IPS-20b (cell line): ENCODE measurements around the gene FAM184B.

Source experiments
- H3K27ac ChIP-seq: one replicate; pipeline ENCODE4 v1.5.1; 2013; ENCODE audit warnings: low read length
- H3K27me3 ChIP-seq: 2 replicates; pipeline ENCODE4 v1.6.1; 2013; ENCODE audit warnings: mild to moderate bottlenecking, low read length, inconsistent platforms; ENCODE audit not compliant: insufficient read depth
- H3K36me3 ChIP-seq: 2 replicates; pipeline ENCODE4 v1.6.1; 2013; ENCODE audit warnings: low read depth, mild to moderate bottlenecking, inconsistent platforms, low read length, moderate library complexity; ENCODE audit not compliant: insufficient read depth
- H3K4me1 ChIP-seq: 2 replicates; pipeline ENCODE4 v1.6.1; 2013; ENCODE audit warnings: mild to moderate bottlenecking, control low read depth, inconsistent platforms, low read length, moderate library complexity; ENCODE audit not compliant: insufficient read depth
- H3K4me3 ChIP-seq: 2 replicates; pipeline ENCODE4 v1.5.1; 2013; ENCODE audit warnings: mild to moderate bottlenecking, low read length, inconsistent platforms
- H3K9ac ChIP-seq: 2 replicates; pipeline ENCODE4 v1.6.1; 2013; ENCODE audit warnings: low read depth, mild to moderate bottlenecking, inconsistent platforms, low read length, moderate library complexity
- H3K9me3 ChIP-seq: 2 replicates; pipeline ENCODE4 v1.6.1; 2013; ENCODE audit warnings: mild to moderate bottlenecking, low read depth, low read length, inconsistent platforms; ENCODE audit not compliant: insufficient read depth

The FAM184B gene

DNA sequence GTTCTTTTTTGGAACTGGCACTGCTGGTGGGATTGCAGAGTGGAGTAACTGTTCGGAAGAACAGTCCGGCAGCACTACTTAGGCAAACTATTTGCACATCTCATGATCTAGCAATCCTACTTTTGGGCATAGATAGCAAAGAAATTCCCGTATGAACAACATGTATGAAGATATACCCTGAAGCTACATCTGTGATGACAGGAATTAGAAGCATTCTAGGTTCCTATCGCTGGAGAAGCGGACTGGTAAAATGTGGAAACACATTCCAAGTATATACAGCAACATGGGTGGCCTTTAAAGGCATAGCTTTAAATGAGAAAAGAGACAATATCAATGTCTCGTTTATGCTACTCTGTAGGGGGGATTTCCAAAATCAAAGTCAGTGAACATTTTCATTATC is 26.0 kb upstream of the FAM184B start:
- H3K9me3 ChIP-seq = no peaks in the 10 kb centered on the region
- peak overlapping the region; percentile 57; the same call in 1 of the 2 replicates for H3K9ac ChIP-seq
- no peaks in the 10 kb centered on the region for H3K27me3 ChIP-seq
- H3K4me1 ChIP-seq = peaks cover 18% of the 10 kb centered on the region
- peaks cover 50% of the 10 kb centered on the region for H3K36me3 ChIP-seq
- peak overlapping the region; percentile 99 for H3K4me3 ChIP-seq
- no peak overlapping the region for H3K27ac ChIP-seq

- Histone ChIP-seq H3K36me3 (peaks cover 66% of the 10 kb centered on the region), H3K4me1 (peaks cover 18% of the 10 kb centered on the region), H3K9ac (no peak overlapping the region), H3K27me3 (no peaks in the 10 kb centered on the region), H3K9me3 (no peaks in the 10 kb centered on the region), H3K27ac (no peak overlapping the region), H3K4me3 (no peak overlapping the region)
These were observed 24.2 kb upstream of the FAM184B start for GRCh38 chr4:17805580-17806155.

DNA sequence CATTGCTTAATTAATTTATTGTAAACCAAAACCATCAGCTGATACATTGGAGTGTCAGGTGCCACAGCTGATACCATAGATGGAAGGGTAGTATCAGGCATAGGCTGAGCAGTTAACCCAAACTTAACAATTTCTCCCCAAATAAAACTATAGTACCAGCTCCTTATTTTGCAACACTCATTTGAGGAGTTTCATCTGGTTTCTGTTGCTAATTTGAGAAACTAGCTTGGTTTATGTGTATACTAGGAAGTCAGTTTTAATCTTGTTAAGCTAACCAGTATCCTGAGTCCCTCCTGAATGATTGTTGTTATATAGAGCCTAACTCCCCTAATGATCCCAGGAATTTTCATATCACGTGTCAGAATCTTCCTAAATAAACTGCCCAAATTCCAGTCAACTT is 16.4 kb upstream of the FAM184B start:
- H3K4me3 ChIP-seq = no peak overlapping the region
- H3K27ac ChIP-seq = no peak overlapping the region
- no peaks in the 10 kb centered on the region for H3K9me3 ChIP-seq
- no peaks in the 10 kb centered on the region for H3K4me1 ChIP-seq
- no peak overlapping the region for H3K9ac ChIP-seq
- H3K36me3 ChIP-seq = peaks cover 36% of the 10 kb centered on the region
- no peaks in the 10 kb centered on the region for H3K27me3 ChIP-seq

- Histone ChIP-seq H3K27ac (no peak overlapping the region), H3K4me1 (no peaks in the 10 kb centered on the region), H3K36me3 (peaks cover 11% of the 10 kb centered on the region; the same call in 1 of the 2 replicates)
These were observed 13.3 kb upstream of the FAM184B start for GRCh38 chr4:17794730-17795129.

GRCh38 chr4:17788956-17789355 is 7.5 kb upstream of the FAM184B start:
- H3K27ac ChIP-seq = no peak overlapping the region
- 0 out of 2 replicates have a peak, but pooled peaks cover 3% of the 10 kb centered on the region for H3K9me3 ChIP-seq
- no peak overlapping the region for H3K9ac ChIP-seq
- no peak overlapping the region for H3K4me3 ChIP-seq
- H3K4me1 ChIP-seq = no peaks in the 10 kb centered on the region
- peaks cover 4% of the 10 kb centered on the region; the same call in 1 of the 2 replicates for H3K36me3 ChIP-seq
- H3K27me3 ChIP-seq = no peaks in the 10 kb centered on the region

More at GRCh38 chr4:17794730-17795129, 13.3 kb upstream of the FAM184B start:
- 0 out of 2 replicates have a peak, but pooled peaks cover 3% of the 10 kb centered on the region for H3K9me3 ChIP-seq
- no peak overlapping the region for H3K9ac ChIP-seq
- no peaks in the 10 kb centered on the region for H3K27me3 ChIP-seq
- no peak overlapping the region for H3K4me3 ChIP-seq

DNA sequence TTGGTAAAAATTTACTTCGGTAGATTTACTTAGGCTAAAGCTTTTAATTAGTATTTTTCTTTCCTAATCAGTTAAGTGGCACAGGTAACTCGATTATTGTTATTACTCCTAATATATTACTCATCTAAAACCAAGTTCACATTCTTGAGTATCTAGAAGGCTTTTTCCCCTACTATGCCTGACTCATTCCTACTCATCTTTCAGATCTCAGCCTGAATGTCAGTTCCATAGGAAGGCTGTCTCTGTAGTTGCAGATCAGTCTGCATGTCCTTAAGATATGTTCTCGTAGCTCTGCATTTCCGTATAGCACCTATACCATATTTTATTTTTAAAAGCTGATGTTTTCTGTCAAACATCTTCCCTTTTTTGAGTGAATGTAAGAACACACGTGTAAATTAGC is 5.9 kb upstream of the FAM184B start:
- Histone ChIP-seq H3K27ac (no peak overlapping the region), H3K27me3 (peaks cover 14% of the 10 kb centered on the region), H3K9me3 (0 out of 2 replicates have a peak, but pooled peaks cover 3% of the 10 kb centered on the region), H3K9ac (no peak overlapping the region), H3K4me1 (no peaks in the 10 kb centered on the region), H3K4me3 (no peak overlapping the region), H3K36me3 (no peaks in the 10 kb centered on the region)

DNA sequence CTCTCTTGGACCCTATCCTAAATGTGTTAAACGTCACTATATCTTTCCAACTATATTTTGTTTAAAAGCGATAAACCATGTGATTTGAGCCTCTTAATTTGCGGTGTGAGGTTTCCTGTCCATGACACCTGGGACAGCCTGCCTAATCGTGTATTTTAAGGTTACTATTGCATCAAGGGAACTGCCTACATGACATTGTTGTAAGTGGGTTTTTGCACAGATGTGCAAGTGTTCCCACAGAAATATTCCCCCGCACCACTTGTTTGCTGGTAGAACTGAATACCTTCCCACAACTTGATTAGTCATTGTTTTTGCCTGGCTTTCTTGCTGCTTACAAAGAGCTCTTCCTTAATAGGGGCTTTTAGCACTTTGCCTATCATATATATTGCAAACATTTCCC is 5.1 kb upstream of the FAM184B start:
- H3K9me3 ChIP-seq = no peaks in the 10 kb centered on the region
- no peak overlapping the region for H3K27ac ChIP-seq
- H3K4me3 ChIP-seq = no peak overlapping the region
- no peaks in the 10 kb centered on the region for H3K36me3 ChIP-seq
- H3K27me3 ChIP-seq = peaks cover 21% of the 10 kb centered on the region
- H3K4me1 ChIP-seq = no peaks in the 10 kb centered on the region
- H3K9ac ChIP-seq = no peak overlapping the region

DNA sequence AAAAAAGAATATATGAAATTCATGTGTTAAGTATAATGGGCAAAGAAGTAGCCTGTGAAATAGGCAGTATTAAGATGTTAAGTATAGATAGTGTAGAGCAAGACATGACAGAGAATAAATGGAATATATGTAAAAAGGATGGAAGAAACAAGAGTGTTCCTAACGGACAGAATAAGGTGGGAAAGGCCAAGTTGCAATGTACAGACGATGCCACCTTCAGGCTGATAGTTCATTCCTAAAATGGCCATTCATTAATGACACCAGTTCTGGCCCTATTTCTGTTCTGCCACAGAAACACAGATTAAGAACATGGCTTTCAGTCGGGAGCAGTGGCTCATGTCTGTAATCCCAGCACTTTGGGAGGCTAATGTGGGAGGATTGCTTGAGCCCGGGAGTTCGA is 4.4 kb upstream of the FAM184B start:
- Histone ChIP-seq H3K36me3 (no peaks in the 10 kb centered on the region), H3K4me1 (0 out of 2 replicates have a peak, but pooled peaks cover under 1% of the 10 kb centered on the region), H3K27me3 (peaks cover 28% of the 10 kb centered on the region), H3K9me3 (no peaks in the 10 kb centered on the region), H3K27ac (no peak overlapping the region), H3K4me3 (no peak overlapping the region), H3K9ac (no peak overlapping the region)

GRCh38 chr4:17780501-17781299 is 721 bp downstream of the FAM184B start:
- H3K4me3 ChIP-seq = peak overlapping the region; percentile 66
- H3K27ac ChIP-seq = no peak overlapping the region
- H3K27me3 ChIP-seq = peaks cover 52% of the 10 kb centered on the region

GRCh38 chr4:17778431-17778830 is 3.0 kb downstream of the FAM184B start:
- Histone ChIP-seq H3K27ac (no peak overlapping the region), H3K9ac (no peak overlapping the region)

More at GRCh38 chr4:17780501-17781299, 721 bp downstream of the FAM184B start:
- Histone ChIP-seq H3K36me3 (no peaks in the 10 kb centered on the region), H3K9me3 (no peaks in the 10 kb centered on the region), H3K4me1 (0 out of 2 replicates have a peak, but pooled peaks cover 2% of the 10 kb centered on the region), H3K9ac (0 out of 2 replicates have a peak overlapping the region, but pooled peaks have one; percentile 4)

DNA sequence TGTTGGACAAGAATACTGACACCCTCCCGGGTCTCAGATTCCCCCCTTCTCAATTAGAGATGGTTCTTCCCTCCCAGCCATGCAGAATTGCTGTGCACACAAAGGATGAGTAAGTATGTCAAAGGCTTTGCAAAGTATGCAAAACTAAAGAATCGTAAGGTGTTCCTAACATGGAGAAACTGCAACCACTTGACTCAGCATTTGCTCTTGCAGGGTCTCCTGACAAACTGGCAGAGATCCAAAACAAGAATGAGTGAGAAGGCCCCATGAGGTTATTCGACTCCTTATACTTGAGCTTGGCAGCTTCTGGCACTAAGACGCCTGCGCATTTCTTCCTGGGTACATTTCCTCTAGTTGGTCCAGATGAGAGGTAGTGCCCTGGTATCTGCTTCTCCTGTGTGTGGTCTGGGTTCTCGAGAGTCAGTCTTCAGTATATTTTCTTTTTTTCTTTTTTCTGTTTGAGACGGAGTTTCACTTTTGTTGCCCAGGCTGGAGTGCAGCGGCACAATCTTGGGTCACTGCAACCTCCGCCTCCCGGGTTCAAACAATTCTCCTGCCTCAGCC is 8.2 kb downstream of the FAM184B start:
- Histone ChIP-seq H3K27ac (no peak overlapping the region), H3K9ac (no peak overlapping the region), H3K27me3 (no peaks in the 10 kb centered on the region), H3K4me3 (no peak overlapping the region), H3K36me3 (no peaks in the 10 kb centered on the region), H3K4me1 (no peaks in the 10 kb centered on the region), H3K9me3 (no peaks in the 10 kb centered on the region)

More at GRCh38 chr4:17778431-17778830, 3.0 kb downstream of the FAM184B start:
- H3K4me3 ChIP-seq = no peak overlapping the region
- no peaks in the 10 kb centered on the region for H3K36me3 ChIP-seq
- H3K4me1 ChIP-seq = 0 out of 2 replicates have a peak, but pooled peaks cover 2% of the 10 kb centered on the region
- H3K9me3 ChIP-seq = no peaks in the 10 kb centered on the region
- H3K27me3 ChIP-seq = peaks cover 49% of the 10 kb centered on the region
